KMS-11 (cell line): ENCODE measurements around the gene TNFAIP8L2.

ENCODE experiments used
- H2AFZ ChIP-seq: fragments of 200-600 bp; sonication (generic); 2 replicates; pipeline ENCODE4 v1.6.1; 2016; ENCODE audit warnings: antibody characterized with exemption, mixed run types, low read depth
- H3K27ac ChIP-seq: fragments of 200-600 bp; sonication (generic); 2 replicates; pipeline ENCODE4 v1.6.1; 2016; ENCODE audit warnings: mild to moderate bottlenecking, mixed run types
- H3K27me3 ChIP-seq: fragments of 200-600 bp; sonication (generic); 2 replicates; pipeline ENCODE4 v1.6.1; 2017; ENCODE audit warnings: mild to moderate bottlenecking, low read depth, mixed run types, moderate library complexity; ENCODE audit not compliant: insufficient read depth
- H3K36me3 ChIP-seq: fragments of 200-600 bp; sonication (generic); 2 replicates; pipeline ENCODE4 v1.6.1; 2017; ENCODE audit warnings: mild to moderate bottlenecking, mixed run types; ENCODE audit not compliant: insufficient read depth
- H3K4me1 ChIP-seq: fragments of 200-600 bp; sonication (generic); 2 replicates; pipeline ENCODE4 v1.6.1; 2016; ENCODE audit warnings: mild to moderate bottlenecking, low read depth, mixed run types; ENCODE audit not compliant: poor library complexity, severe bottlenecking
- H3K4me2 ChIP-seq: fragments of 200-600 bp; sonication (generic); 2 replicates; pipeline ENCODE4 v1.7.0; 2016; ENCODE audit warnings: mild to moderate bottlenecking, mixed run types
- H3K4me3 ChIP-seq: fragments of 200-600 bp; sonication (generic); IDR thresholded peaks from 2 replicates; pipeline ENCODE4 v1.6.1; 2017; ENCODE audit warnings: low read depth, low read length, mixed read lengths; ENCODE audit not compliant: insufficient read depth
- H3K79me2 ChIP-seq: fragments of 200-600 bp; sonication (generic); 2 replicates; pipeline ENCODE4 v1.6.1; 2016; ENCODE audit warnings: low read depth, mixed run types; ENCODE audit not compliant: insufficient read depth
- H3K9ac ChIP-seq: fragments of 200-600 bp; sonication (generic); 2 replicates; pipeline ENCODE4 v1.6.1; 2016; ENCODE audit warnings: mild to moderate bottlenecking, mixed run types
- H4K20me1 ChIP-seq: fragments of 200-600 bp; sonication (generic); 2 replicates; pipeline ENCODE4 v1.6.1; 2016; ENCODE audit warnings: mild to moderate bottlenecking, mixed run types; ENCODE audit not compliant: insufficient read depth
- CTCF ChIP-seq: fragments of 200-600 bp; sonication (generic); conservative IDR thresholded peaks from 2 replicates; pipeline ENCODE4 v1.6.1; 2017; ENCODE audit warnings: low read depth, mild to moderate bottlenecking, antibody characterized with exemption, low read length, moderate library complexity, mixed read lengths

TNFAIP8L2 gene

GRCh38 chr1:151156515-151156819 is at the start of gene TNFAIP8L2:
TNFAIP8L2 (plus strand) TSS chr1:151156649; CDS start chr1:151158698, 2,049 bp downstream.
- H2AFZ ChIP-seq: peak within 1 kb of the TSS; percentile 38

GRCh38 chr1:151106894-151107293 is 49.6 kb upstream of the TNFAIP8L2 start:
- Histone ChIP-seq H3K4me2 (no peak overlapping the region), H3K9ac (no peak overlapping the region), H3K4me1 (no peaks in the 10 kb centered on the region), H3K36me3 (no peaks in the 10 kb centered on the region), H3K79me2 (no peaks in the 10 kb centered on the region), H3K4me3 (no peak overlapping the region), H2AFZ (no peak overlapping the region), H3K27me3 (no peaks in the 10 kb centered on the region), H4K20me1 (no peaks in the 10 kb centered on the region), H3K27ac (no peak overlapping the region)
- TF ChIP-seq CTCF: no peak

More at GRCh38 chr1:151156515-151156819, at the start of gene TNFAIP8L2:
- Histone ChIP-seq H3K27ac (no peak within 1 kb of the TSS), H3K36me3 (no peaks in the 10 kb centered on the region), H3K27me3 (no peaks in the 10 kb centered on the region), H3K4me3 (peak within 1 kb of the TSS; percentile 65), H3K79me2 (no peaks in the 10 kb centered on the region), H3K4me1 (peaks cover 22% of the 10 kb centered on the region), H3K9ac (no peak within 1 kb of the TSS), H3K4me2 (peak within 1 kb of the TSS; percentile 16), H4K20me1 (no peaks in the 10 kb centered on the region)
- no peak for TF ChIP-seq CTCF

GRCh38 chr1:151108331-151108730 is 48.1 kb upstream of the TNFAIP8L2 start:
- no peak for TF ChIP-seq CTCF
- H3K36me3 ChIP-seq: no peaks in the 10 kb centered on the region
- H3K4me2 ChIP-seq: no peak overlapping the region
- no peak overlapping the region for H3K9ac ChIP-seq
- no peaks in the 10 kb centered on the region for H3K27me3 ChIP-seq
- no peak overlapping the region for H2AFZ ChIP-seq
- no peaks in the 10 kb centered on the region for H3K4me1 ChIP-seq
- H3K79me2 ChIP-seq: no peaks in the 10 kb centered on the region
- H4K20me1 ChIP-seq: no peaks in the 10 kb centered on the region
- no peak overlapping the region for H3K27ac ChIP-seq
- no peak overlapping the region for H3K4me3 ChIP-seq

- Histone ChIP-seq H3K4me1 (no peaks in the 10 kb centered on the region), H3K4me3 (no peak overlapping the region), H3K27me3 (no peaks in the 10 kb centered on the region), H4K20me1 (no peaks in the 10 kb centered on the region), H3K4me2 (no peak overlapping the region), H3K9ac (no peak overlapping the region), H3K27ac (no peak overlapping the region), H2AFZ (no peak overlapping the region), H3K36me3 (no peaks in the 10 kb centered on the region), H3K79me2 (no peaks in the 10 kb centered on the region)
- TF ChIP-seq CTCF: no peak
Measured at GRCh38 chr1:151113877-151114276, 42.6 kb upstream of the TNFAIP8L2 start.
